CD4-positive, alpha-beta T cell treated with Interleukin-10 for 1 hour (primary cell): ENCODE results near the gene OR10H4.
A peak's percentile ranks its signal among the peaks of the same experiment; 100 is the strongest.
"Not testable (repeated sequence)": the region's sequence is repeated elsewhere in the genome, so short reads cannot be mapped to it uniquely, and the experiment has no call there.

Source experiments
- DNase-seq: peaks from one replicate; pipeline ENCODE4 v3.0.0-alpha.2; 2020

Gene OR10H4, protein sequence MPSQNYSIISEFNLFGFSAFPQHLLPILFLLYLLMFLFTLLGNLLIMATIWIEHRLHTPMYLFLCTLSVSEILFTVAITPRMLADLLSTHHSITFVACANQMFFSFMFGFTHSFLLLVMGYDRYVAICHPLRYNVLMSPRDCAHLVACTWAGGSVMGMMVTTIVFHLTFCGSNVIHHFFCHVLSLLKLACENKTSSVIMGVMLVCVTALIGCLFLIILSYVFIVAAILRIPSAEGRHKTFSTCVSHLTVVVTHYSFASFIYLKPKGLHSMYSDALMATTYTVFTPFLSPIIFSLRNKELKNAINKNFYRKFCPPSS

DNA sequence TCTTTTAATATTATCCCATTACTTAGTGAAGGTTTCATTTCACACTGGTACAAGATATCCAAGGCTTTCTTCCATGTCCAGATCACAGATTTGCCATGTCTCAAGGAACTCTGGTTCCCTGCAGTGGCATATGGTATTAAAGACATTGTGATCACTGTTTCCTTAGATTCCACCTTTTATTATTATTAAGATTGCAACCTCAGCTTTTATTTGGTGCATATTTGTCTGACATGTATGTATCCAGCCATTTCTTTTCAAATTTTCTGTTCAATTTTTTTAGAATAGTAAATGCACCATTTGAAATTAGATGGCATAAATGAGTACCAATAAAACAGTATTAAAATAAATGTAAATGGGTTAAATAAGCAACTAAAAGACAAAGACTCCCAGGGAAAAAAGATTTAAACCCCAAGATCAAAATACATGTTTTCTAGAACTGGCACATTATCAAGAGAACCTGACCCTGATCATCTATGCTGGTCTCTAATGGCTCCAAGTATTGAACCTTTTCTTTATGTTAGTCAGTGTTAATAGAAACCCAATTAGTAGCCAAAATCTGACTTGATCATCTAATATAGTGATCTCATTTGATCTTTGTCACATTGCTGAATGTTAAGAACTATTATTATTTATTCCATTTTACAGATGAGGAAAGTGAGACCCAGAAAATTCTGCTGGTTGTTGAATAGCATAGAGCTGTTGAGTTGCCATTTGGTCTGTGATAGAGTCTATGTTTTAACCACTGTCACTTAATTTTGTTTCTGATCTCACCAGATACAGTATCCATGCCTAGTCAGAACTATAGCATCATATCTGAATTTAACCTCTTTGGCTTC is at the start of gene OR10H4:
Gene OR10H4, plus strand, starts transcription at position 786 of the 836 bp plus-strand sequence. Its CDS starts 0 bp downstream, at position 786.
- no peak for DNase-seq

DNA sequence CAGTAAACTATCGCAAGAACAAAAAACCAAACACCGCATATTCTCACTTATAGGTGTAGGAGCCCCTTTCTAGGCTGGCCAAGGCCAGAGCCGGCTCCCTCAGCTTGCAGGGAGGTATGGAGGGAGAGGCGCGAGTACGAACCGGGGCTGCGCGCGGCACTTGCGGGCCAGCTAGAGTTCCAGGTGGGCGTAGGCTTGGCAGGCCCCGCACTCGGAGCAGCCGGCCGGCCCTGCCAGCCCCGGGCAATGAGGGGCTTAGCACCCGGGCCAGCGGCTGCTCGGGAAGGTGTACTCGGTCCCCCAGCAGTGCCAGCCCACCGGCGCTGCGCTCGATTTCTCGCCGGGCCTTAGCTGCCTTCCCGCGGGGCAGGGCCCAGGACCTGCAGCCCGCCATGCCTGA is 49.2 kb upstream of the OR10H4 start:
- not testable (repeated sequence) for DNase-seq

DNA sequence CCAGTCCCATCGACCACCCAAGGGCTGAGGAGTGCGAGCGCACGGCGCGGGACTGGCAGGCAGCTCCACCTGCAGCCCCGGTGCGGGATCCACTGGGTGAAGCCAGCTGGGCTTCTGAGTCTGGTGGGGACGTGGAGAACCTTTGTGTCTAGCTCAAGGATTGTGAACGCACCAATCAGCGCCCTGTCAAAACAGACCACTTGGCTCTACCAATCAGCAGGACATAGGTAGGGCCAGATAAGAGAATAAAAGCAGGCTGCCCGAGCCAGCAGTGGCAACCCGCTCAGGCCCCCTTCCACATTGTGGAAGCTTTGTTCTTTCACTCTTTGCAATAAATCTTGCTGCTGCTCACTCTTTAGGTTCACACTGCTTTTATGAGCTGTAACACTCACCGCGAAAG is 48.8 kb upstream of the OR10H4 start:
- DNase-seq = not testable (repeated sequence)

DNA sequence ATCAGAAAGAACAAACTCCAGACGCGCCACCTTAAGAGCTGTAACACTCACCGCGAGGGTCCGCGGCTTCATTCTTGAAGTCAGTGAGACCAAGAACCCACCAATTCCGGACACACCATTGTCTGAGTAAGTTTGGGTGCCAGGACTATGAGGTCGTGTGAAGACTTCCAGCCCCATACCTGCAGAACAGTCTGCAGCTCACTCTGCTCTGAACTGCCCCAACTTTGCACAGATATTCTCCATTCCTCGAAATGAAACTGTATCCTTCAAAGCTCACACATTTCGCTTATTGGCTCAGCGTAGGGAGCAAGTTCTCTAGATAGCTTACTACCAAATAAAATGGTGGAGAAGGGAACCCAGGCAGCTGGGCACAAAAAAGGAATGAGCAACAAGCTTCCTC is 48.3 kb upstream of the OR10H4 start:
- no peak for DNase-seq

DNA sequence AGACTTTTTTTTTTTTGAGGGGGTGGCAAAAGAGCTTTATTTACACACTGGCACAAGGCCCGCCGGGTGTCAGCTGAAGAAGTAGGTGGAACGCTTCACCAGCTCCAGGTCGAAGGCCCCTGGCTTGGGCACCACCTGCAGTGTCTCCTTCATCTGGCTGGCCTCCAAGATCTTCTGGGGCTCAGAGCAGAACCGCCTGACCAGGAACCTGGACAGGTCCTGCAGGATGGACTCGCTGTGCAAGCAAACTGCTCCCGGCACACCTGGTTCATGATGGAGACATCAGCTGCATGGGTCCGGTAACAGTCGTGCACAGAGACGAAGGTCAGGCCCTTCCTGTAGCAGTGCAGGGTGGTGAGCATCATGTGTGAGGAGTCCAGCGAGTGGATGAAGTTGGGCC is 46.6 kb upstream of the OR10H4 start:
- DNase-seq = no peak

DNA sequence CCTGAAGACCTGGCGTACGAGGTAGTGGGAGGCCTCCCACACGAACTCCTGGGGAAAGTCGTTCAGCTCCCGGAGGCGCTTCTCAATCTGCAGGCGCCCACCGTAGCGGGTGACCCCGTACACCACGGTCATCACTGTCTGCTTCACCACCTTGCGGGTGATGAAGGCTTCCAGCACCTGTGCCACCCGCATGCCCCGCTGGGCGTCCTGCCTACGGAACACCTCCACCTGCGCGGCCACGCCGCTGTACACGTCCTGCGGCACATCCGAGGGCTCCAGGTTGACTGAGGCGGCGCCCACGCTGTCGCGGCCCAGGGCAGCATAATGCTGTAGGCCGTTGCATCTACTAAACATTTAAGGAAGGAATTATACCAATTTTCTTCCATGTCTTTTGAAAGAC is 45.9 kb upstream of the OR10H4 start:
- DNase-seq = not testable (repeated sequence)

DNA sequence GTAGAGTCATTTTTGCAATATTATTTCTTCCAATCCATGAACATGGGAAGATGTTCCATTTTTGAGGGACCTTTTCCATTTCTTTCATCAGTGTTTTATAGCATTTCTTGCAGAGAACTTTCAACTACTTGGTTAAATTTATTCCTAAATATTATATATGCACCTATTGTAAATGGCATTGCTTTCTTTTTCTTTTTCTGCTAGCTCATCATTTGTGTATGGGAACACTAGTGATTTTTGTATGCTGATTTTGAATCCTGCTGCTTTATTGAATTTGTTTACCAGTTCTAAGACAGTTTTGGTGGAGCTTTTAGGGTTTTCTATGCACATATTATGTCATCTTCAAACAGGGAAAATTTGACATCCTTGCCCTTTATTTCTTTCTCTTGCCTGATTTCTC is 43.8 kb upstream of the OR10H4 start:
- no peak for DNase-seq

DNA sequence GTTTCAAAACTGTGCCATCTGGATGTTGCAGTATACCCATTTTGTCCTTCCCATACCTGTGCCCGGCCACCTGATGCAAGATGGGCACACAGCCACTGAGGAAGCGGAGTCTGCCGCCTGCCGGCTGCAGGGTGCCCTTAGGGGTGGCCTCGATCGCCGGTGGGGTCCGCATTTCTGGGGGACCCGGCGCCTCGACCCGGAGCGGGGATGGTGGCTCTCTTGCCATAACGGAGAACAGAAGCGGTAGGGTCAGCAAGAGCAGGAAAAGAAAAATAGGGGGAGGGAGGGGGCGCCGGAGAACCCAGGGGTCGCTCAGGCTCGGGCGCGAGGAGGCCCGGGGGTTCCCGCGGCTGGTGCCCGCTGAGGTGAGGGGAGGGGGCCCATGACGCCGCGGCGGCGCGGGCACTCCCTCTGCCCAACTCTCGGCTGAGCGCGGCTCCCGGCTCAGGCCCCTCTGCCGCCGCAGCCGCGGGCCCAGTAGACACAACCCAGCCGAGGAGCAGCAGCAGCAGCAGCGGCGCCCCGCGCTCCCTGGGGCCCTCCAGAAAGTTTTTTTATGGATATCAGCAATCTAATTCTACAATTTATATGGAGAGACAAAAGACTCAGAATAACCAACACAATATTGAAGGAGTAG is 37.1 kb upstream of the OR10H4 start:
- peak; percentile 4 for DNase-seq

DNA sequence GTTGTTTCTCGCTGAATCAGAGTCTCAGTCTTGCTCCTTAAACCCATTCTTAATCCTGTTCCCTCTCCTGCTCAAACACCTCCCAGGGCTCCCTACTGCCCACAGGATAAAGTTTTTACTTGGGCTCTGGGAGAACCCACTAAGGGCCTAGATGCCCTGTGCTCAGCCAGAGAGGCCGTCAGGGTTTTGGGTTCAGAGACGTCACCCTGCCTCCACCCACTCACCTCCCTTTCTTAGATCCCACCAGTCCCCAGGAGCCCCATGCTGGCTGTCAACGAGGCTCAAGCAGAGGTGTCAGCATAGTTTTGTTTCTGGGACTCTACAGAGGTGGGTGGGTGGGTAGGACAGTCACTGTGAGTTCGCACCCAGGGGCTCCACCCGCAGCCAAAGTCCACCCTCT is 35.4 kb upstream of the OR10H4 start:
- DNase-seq = no peak

DNA sequence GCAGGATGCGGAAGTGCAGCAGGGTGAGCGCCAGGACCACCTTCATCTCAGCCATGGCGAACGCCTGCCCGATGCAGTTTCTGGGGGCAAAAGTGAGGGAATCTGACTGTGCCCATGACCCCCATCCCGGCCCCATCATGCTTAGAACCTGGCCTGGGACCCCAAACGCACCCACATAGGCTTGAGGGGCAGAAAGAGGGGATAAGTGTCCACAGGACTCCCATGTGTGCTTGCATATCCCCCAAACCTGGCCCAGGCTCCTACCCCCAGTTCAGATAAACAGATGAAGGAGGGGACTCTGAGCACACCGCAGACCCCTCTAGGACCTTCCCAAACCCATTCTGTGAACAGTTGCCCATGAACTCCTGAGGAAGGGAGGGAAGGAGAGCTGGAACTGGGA is 35.0 kb upstream of the OR10H4 start:
- no peak for DNase-seq

DNA sequence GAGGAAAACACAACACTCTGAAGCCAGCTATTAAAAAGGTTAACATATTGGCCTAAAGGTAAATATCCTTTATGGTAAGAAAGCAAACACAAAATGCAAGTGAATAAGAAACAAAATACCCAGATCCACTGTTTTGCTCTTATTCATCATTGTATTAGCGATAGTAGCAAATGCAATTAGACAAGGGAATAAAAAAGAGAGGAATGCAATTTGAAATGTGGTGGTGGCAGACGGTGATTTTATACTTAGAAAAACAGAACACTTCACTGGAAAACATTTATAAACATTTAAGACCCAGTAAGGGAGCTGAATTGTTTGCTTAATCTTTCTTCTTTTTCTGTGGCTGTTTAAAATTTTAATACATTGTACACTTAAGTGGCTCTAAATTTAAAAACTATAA is 33.7 kb upstream of the OR10H4 start:
- DNase-seq = no peak

DNA sequence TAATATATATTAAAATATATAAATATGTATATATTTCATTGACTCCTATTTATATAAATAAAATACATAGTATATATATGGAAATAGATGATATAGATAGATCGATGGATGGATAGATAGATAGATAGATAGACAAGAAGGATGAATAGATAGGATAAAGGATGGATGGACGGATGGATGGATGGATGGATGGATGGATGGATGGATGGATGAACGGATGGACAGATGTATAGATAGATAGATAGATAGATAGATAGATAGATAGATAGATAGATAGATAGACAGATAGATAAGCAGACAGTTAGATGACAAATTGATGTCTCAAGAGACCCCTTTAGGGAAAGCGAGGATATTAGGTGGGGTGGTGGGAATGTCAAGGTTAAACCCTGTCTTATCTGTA is 29.6 kb upstream of the OR10H4 start:
- DNase-seq = no peak

DNA sequence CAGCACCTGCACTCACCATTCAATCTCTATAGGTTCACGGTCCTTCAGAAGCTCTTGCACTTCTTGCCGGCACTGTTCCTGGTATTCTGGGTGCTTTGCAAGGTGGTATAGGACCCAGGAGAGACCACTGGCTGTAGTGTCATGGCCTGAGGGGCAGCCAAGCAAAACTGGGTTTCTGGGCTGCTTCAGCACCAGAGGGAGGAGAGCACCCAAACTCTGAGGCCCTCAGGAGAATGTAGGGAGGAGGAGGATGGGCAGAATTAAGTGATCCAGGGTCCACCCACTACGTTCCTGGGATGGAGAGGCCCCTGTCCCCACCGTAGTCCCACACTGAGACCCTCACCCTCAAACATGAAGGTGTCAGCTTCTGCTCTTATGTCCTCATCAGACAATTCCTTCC is 26.8 kb upstream of the OR10H4 start:
- no peak for DNase-seq

DNA sequence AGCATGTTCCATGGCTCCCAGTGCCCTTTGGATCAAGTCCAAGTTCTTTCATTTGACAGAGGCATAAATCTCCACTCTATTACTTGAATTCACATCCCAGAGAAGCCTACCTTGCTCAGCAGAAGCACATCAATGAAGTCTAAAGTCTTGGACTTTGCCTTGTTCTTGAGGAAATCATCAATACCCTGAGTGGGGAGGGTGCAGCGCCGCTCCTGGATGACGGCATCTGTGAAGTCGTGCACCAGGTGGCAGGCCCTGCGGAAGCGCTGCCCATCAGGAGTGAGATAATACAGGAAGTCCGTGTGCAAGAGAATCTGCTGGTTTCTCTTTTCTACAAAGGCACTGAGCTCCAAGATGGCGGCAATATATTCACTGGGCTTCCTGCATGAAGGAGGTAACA is 25.1 kb upstream of the OR10H4 start:
- no peak for DNase-seq

DNA sequence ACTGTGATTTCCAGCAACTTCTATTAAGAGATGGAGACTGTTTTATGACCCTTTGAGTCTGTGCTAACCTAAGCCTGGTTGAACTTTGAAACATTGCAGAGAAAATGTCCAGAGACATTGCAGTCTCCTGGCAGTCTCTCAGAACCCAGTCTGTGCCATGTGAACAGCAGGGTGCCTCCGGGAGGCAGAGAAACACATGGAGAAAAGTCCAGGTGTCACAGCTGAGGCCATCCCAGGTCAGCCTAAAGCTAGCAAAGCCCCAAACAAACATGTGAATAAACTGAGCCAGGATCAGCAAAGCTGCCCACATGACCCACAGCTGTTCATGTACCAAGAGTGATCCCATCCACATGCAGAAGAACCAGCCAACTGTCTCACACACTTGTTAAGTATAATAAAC is 22.3 kb upstream of the OR10H4 start:
- DNase-seq = no peak

DNA sequence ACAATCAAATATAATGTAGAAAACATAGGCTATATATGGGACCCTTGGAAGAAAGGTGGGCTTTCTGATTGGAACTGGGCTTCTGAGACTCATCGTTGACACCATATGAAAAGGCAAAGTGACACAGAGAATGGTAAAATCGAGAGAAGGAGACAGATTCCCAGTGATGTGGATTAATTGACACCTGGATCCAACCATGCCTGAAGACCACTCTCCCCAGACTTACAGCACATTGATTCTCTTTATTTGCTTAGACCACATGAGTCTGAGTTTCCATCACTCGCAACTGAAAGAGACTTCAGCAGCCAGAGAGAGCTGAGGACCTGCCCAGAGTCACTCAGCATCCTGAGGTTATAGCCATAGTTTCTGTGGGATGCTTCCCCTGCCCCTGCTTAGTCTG is 20.5 kb upstream of the OR10H4 start:
- DNase-seq = no peak

DNA sequence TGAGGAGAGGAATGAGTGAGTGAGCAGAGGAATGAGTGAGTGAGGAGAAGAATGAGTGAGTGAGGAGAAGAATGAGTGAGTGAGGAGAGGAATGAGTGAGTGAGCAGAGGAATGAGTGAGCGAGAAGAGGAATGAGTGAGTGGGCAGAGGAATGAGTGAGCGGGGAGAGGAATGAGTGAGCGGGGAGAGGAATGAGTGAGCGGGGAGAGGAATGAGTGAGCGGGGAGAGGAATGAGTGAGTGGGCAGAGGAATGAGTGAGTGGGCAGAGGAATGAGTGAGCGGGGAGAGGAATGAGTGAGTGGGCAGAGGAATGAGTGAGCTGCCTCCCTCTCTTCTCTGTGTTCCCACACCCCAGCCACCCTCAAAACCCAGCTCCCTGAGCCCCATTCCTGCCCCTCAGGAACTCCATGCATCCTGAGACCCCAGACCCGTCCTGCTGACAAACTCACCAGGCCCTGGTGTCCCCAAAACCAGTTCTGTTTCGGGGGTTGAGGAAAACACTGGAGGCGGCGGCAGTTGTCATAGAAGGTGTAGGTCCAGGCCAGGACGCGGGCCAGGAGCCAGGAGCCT is 15.0 kb upstream of the OR10H4 start:
- DNase-seq = not testable (repeated sequence)

DNA sequence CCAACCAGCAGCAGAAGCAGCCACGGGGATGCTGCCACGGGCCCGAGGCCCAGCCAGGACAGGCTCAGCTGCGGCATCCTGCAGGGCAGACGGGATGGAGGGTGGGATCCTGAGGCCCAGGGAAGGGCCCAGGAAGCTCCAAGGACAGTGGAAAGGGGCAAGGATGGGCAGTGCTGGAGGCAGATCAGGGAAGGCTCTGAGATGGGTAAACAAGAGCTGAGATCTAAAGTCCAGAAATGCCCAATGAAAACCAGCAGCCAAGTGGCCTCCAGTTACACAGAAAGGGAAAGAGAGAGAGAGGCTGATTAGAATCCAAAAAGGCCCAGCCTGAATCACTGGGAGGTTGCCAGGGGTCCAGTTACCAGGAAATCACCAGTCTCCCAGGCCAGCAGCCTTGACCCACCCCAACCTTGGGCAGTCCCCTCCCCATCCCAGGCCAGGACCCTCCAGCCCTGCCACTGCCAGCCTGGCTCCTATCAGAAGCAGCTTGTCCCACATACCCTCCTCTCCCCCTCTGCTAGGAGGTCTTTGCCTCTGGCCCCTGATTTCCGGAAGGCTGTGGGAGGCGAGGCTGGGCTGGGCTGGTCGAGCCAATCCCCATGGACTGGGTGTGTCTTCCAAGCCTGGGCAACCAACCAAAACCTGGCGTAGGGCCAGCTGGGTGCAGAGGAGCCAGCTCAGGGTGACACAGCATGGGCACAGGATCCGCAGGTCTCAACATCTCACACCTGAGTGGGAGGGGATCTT is 14.3 kb upstream of the OR10H4 start, which contains the start of gene CYP4F11:
Gene CYP4F11, minus strand, starts transcription at position 198 of the 747 bp plus-strand sequence. Its CDS starts 121 bp downstream, at position 77.
- DNase-seq = no peak

DNA sequence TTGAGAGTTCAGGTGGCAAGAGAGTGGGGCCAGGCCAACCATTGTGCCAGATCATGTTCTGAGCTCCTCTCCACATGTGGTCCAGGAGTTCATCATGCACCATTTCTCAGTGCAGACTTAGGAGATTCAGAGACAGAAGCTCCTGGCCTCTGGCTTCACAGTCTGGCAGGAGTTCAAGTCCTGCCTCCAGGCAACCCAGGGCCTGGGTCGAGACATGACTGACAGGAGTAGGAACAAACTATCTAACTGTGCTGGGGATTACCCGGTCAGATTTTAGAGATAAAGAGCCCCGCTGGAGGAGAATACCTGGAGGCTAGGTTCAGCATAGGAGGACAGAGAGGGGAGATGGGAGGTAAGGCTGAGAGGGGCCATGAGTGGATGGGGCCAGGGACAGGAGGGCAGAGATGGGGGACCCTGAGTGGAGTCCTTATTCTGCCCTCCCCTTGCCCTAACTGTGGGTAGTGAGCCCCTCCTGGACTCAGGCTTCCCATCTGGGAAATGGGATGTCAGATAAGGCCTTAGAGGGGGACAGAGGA is 13.6 kb upstream of the OR10H4 start:
- DNase-seq = no peak

DNA sequence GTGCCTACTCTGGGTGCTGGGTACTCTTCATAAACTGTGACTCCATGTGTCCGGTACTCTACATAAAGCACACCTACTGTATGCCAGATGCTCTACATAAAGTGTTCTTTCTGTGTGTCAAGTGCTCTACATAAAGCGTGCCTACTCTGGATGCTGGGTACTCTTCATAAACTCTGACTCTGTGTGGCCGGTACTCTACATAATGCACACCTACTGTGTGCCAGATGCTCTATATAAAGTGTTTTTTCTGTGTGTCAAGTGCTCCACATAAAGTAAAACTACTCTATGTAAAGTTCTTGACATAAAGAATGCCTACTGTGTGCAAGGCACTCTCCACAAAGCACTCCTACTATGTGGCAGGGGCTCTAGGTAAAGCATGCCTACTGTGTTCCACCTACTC is 12.6 kb upstream of the OR10H4 start:
- DNase-seq = no peak

DNA sequence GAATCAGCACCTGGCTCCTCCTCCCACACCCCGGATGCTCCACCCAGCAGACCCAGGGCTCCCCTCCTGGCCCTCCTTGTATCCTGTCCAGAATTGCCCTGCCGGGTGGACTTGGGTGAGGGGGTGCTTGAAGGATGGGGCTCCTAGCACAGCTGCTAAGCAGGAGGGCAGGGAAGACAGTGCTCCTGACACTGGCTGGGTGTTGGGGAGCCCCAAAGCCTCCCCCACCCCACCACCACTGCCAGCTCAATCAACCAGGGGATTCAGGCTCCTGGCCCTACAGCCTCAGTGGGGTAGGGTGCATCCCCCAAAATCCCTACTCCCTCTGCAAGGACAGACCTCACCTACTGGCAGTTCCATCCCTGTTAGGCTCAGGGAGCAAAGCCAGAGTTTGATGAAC is 11.9 kb upstream of the OR10H4 start:
- DNase-seq = no peak

DNA sequence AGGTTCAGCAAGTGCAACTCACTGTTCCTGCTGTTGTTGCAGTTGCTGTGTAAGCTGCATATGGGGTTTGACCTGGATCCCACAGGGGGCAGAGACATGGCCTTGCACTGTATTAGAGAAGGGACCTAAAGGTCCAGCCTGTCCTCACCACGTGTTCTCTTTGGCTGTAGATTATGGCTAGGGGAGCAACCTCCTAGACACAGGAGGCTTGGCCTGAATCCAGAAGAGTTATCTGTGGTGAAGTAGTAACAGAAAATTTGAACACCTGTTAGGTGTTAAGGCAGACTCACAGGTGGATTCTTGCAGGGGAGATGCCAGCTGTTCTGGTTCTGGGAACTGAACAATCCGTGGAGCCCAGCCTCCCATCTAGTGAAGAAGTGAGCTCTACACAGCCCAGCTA is 11.0 kb upstream of the OR10H4 start:
- DNase-seq = no peak
